ENCODE results near the gene CPTP. TPM values are rescaled to one million over a fixed set of nuclear protein-coding genes. Genes with fewer than 3 reads are reported as not detected.

CPTP gene
- 10 to 100 TPM; 21.3 to 21.6 TPM for total RNA-seq

DNA sequence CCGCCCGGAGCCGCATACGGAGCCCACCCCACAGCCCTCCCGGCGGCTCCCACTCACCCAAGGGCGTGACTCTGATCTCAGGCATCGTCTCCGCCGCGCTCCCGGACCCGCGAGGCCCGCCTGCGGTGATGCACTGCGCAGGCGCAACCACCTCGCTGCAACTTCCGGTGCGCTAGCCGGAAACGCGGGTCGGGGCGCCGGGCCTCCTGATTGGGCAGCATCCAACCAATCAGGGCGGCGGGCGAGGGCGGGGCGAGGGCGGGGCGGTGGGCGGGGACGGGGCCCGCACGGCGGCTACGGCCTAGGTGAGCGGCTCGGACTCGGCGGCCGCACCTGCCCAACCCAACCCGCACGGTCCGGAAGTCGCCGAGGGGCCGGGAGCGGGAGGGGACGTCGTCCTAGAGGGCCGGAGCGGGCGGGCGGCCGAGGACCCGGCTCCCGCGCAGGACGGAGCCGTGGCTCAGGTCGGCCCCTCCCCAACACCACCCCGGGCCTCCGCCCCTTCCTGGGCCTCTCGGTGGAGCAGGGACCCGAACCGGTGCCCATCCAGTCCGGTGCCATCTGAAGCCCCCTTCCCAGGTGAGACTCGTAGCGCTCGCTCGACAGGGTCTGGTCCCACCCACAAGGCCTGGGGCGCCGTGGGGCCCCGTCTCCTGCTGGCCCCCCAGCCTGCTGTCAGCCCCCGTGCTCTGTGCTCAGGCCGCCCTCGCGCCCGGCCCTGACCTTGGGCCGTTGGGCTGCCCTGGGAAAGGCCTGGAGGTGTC lies at the start of gene CPTP, which contains the start of gene INTS11:
CPTP (plus strand) TSS at position 279 of the 764 bp plus-strand sequence. CDS start 2,109 bp downstream, outside the sequence.
INTS11 (minus strand) TSS at position 137 of the 764 bp plus-strand sequence; CDS start at position 85, 52 bp downstream.

DNA sequence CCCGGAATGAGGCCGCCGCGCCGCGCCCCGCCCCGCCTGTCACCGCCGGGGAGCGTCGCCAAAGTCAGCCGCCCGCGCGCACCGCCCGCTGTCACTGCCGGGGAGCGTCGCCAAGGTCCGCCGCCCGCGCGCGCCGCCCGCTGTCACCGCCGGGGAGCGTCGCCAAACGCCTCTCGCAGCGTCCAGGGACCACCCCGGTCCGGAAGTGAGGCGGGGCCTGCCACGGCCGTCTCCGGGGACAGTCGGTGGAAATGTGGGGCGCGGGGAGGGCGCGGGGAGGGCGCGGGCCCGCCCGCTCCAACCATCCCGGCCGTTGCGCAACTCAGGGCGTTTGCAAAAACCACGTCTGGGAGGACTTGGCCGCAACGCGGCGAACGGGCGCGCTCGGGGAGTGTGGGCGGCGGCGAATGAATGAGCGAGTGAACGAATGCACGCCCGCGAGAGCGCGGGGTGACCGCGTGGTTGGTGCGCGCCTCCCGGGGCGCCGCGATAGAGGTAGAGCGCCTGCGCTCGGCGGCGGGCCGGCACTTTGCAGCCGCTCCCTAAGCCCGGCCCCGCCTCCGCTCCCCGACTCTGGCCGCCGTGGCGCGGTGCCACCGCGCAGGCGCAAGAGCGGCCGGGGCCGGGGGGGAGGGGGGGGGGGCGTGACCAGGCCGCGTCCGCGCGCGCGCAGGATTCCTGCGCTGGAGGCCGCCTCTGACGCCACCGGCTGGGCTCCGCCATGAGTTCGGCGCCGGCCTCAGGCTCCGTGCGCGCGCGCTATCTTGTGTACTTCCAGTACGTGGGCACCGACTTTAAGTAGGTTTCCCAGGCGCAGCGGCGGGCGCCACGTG lies 16.5 kb upstream of the CPTP start, which contains the start of the genes ACAP3 and PUSL1:
ACAP3 (minus strand) TSS at position 8 of the 833 bp plus-strand sequence. CDS start 115 bp downstream, outside the sequence.
PUSL1 (plus strand) TSS at position 675 of the 833 bp plus-strand sequence; CDS start at position 722, 47 bp downstream.

DNA sequence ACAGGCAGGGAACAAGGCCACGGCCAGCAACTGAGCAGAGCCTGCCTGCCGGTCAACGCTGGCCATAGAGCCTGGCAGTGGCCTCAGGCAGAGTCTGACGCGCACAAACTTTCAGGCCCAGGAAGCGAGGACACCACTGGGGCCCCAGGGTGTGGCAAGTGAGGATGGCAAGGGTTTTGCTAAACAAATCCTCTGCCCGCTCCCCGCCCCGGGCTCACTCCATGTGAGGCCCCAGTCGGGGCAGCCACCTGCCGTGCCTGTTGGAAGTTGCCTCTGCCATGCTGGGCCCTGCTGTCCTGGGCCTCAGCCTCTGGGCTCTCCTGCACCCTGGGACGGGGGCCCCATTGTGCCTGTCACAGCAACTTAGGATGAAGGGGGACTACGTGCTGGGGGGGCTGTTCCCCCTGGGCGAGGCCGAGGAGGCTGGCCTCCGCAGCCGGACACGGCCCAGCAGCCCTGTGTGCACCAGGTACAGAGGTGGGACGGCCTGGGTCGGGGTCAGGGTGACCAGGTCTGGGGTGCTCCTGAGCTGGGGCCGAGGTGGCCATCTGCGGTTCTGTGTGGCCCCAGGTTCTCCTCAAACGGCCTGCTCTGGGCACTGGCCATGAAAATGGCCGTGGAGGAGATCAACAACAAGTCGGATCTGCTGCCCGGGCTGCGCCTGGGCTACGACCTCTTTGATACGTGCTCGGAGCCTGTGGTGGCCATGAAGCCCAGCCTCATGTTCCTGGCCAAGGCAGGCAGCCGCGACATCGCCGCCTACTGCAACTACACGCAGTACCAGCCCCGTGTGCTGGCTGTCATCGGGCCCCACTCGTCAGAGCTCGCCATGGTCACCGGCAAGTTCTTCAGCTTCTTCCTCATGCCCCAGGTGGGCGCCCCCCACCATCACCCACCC lies 6.7 kb downstream of the CPTP start, which contains the start of gene TAS1R3:
TAS1R3 (plus strand) TSS at position 213 of the 898 bp plus-strand sequence; CDS start at position 279, 66 bp downstream.

DNA sequence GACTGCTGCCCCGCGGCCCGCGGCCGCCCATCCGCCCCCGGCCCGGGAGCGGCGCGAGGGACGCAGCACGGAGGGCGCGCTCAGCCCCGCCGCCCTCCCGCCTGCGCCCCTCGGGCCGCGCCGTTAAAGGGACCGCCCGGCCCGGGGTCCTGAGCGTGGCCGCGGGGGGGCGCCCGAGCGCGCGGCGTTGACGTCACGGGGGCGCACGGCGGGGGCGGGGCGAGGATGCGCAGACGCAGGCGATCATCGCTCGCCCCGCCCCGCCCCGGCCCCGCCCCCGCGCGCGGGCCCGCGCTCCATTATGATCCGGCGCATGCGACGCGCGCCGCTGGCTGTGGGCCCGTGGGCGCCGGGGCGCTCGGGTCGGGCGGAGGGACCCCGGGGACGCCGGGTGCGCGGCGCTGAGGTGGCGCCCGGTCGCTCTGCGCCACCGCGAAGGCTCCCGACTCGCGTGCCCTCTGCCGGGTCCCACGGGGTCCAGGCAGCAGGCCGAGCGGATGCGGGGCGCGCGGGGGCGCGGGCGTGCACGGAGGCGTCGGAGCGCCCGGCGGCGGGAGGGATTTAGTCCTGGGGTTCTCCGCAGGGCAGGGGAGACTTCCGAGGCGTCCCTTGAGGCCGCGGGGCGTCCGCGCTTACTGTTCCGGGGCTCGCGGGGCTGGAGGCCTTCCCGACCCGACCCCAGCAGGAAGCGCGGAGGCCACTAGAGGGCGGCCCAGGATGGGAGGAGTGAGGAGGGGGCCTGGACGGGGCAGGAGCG lies 24.8 kb downstream of the CPTP start, which contains the start of gene DVL1:
DVL1 (minus strand) TSS at position 163 of the 757 bp plus-strand sequence. CDS start 353 bp downstream, outside the sequence.

DNA sequence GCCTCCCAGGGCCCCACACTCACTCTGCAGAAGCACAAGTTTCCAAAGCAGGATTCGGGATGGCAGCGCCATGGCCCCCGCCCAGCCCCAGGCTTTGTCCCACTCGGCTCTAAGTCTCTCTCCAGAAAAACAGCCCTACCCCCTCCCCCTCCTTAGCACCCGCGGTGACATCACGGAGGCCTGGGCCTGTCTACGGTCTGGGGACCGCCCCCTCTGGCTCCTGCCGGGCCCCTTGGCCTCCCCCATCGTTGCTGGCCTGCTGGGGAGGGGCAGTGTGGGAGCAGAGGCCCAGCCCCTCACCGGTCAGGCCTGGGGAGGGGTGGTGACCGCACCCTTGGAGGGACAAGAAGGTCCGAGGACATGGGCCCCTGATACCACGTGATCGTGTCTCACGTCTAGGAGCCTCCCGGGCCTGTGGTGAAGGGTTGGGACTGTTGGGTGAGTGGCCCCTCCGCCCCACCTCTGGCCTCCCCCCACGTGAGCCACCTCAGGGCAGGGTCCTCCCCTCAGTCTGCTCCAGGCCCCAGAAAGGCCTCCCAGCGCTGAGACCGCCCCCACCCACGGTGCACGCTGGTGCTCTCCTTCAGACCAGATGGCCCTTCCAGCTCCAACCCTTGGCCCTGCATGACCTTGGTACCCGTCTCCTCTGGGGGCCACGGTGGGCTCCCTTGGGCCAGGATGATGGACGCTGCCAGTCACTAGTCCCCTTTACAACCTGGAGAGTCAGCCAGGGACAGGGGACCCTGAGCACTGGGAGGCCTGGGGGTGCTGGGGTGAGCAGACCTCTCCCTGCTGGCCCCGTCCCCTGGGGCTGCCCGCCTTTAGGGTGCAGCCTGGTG lies 34.0 kb downstream of the CPTP start, which contains the start of gene MXRA8:
MXRA8 (minus strand) TSS at position 123 of the 839 bp plus-strand sequence; CDS start at position 72, 51 bp downstream.

DNA sequence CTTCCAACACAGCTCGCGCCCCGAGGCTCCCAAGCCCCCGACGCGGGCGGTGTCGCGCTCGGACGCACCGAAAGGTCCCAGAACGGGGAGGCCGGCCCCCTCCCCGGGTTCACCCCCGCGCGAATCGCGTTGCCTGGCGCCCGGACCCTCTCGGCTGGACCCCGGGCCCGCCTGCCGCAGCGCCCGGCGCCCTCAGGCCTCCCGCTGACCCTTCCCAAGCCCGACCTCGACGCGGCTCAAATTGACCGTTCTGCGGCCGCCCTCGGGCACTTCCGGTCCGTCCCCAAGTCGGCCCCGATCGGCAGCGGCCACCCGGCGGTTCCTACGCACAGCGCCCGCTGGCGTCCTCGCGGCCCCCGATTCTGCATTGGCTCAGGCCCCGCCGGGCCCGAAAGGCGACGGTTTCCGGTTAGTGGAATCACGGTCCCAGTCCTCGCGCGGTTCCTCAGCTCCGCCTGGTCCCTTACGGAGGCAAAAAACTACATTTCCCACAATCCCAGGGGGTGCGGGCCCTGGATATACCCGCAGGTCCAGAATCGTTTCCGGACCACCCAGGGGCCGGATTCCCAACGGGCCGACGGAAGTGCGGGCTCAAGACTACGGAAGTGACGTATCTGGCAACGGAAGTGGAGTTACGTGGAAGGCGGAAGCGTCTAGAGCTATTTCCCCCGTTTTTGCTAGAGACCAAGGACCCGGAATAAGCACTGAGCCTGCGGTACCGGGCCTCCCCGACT lies 50.5 kb downstream of the CPTP start, which contains the start of gene AURKAIP1:
AURKAIP1 (minus strand) TSS at position 279 of the 734 bp plus-strand sequence. CDS start 451 bp downstream, outside the sequence.

Small RNAs within 50 kb of the gene (microRNA-seq; reads per million reads assigned to microRNA genes)
- not detected for gene MIR6726 (ENCODE audit: borderline microRNAs expressed, borderline replicate concordance)
- gene MIR6727 (ENCODE audit: borderline microRNAs expressed, borderline replicate concordance), result not detected
- gene MIR6808 (ENCODE audit: borderline microRNAs expressed, borderline replicate concordance), result not detected

Other genes starting within 250 kb of the CPTP start
- 10 to 100 TPM; 22.9 to 23.2 TPM for gene C1orf159, start 208.7 kb upstream of the CPTP start, total RNA-seq
- gene TTLL10, start 150.9 kb upstream of the CPTP start, total RNA-seq, result under 1 TPM in 1 of 2 experiments, not detected in 1; 0.15 TPM
- 1 to 10 TPM; 7.6 to 9.3 TPM for gene TNFRSF18, start 118.2 kb upstream of the CPTP start, total RNA-seq
- gene TNFRSF4, start 110.6 kb upstream of the CPTP start, total RNA-seq, result 10 to 100 TPM; 11.0 to 11.7 TPM
- gene SDF4, start 92.8 kb upstream of the CPTP start, total RNA-seq, result 10 to 100 TPM; 97.8 to 99.3 TPM
- gene B3GALT6, start 92.6 kb upstream of the CPTP start, total RNA-seq, result 10 to 100 TPM; 17.3 to 18.5 TPM
- 1 to 10 TPM; 2.5 to 3.2 TPM for gene C1QTNF12, start 78.1 kb upstream of the CPTP start, total RNA-seq
- gene UBE2J2, start 50.9 kb upstream of the CPTP start, total RNA-seq, result 10 to 100 TPM; 60.2 to 62.5 TPM
- gene SCNN1D, start 44.4 kb upstream of the CPTP start, total RNA-seq, result 1 to 10 TPM; 4.1 to 6.2 TPM
- gene ACAP3, start 16.9 kb upstream of the CPTP start, total RNA-seq, result 10 to 100 TPM; 74.4 to 79.3 TPM
- gene PUSL1, start 16.2 kb upstream of the CPTP start, total RNA-seq, result 10 to 100 TPM; 18.5 to 19.6 TPM
- 100 to 1,000 TPM; 112 to 114 TPM for gene INTS11, start 142 bp upstream of the CPTP start, total RNA-seq
- 1 to 10 TPM in 1 of 2 experiments, under 1 TPM in 1; 0.73 to 1.1 TPM for gene TAS1R3, start 6.5 kb downstream of the CPTP start, total RNA-seq
- 10 to 100 TPM; 34.7 to 40.9 TPM for gene DVL1, start 24.6 kb downstream of the CPTP start, total RNA-seq
- under 1 TPM in 1 of 2 experiments, not detected in 1; 0.12 TPM for gene MXRA8, start 33.8 kb downstream of the CPTP start, total RNA-seq
- gene AURKAIP1, start 50.4 kb downstream of the CPTP start, total RNA-seq, result 10 to 100 TPM; 88.0 to 90.4 TPM
- gene CCNL2, start 74.5 kb downstream of the CPTP start, total RNA-seq, result 100 to 1,000 TPM; 120 to 122 TPM
- gene MRPL20, start 82.5 kb downstream of the CPTP start, total RNA-seq, result 10 to 100 TPM; 82.8 to 98.8 TPM
- not detected for gene ANKRD65, start 96.5 kb downstream of the CPTP start, total RNA-seq
- under 1 TPM; 0.17 to 0.33 TPM for gene VWA1, start 110.9 kb downstream of the CPTP start, total RNA-seq
- gene ATAD3C, start 124.9 kb downstream of the CPTP start, total RNA-seq, result 1 to 10 TPM; 1.4 to 2.3 TPM
- 10 to 100 TPM; 29.0 to 34.3 TPM for gene ATAD3B, start 147.0 kb downstream of the CPTP start, total RNA-seq
- 10 to 100 TPM; 31.9 to 33.0 TPM for gene ATAD3A, start 187.4 kb downstream of the CPTP start, total RNA-seq
- under 1 TPM; 0.41 to 0.45 TPM for gene TMEM240, start 215.8 kb downstream of the CPTP start, total RNA-seq

Measured in activated naive CD4-positive, alpha-beta T cell treated with anti-CD3 and anti-CD28 coated beads, Interleukin-2, amount 10 ng/mL, durations not matched to agents 5 hours and 36 hours (primary cell).